AG04449 (cell line): Measurements from ENCODE around the gene APBB1IP.

ENCODE experiments used
- CTCF ChIA-PET: fragments of 350-600 bp; formaldehyde crosslinking; extraction: SDS; loops from one replicate; lab custom pipeline; 2021; ENCODE audit warnings: antibody characterized with exemption; lab: Yijun Ruan, JAX
- POLR2A ChIA-PET: fragments of 400-600, 350-600 bp; formaldehyde crosslinking; extraction: SDS; loops from one replicate; lab custom pipeline; 2020; ENCODE audit warnings: antibody characterized with exemption, inconsistent platforms; lab: Yijun Ruan, JAX
- DNase-seq: peaks from one replicate; pipeline ENCODE4 v3.0.0-alpha.2; 2010; ENCODE audit warnings: low read depth, low spot score
- H3K4me3 ChIP-seq: 2 replicates; pipeline ENCODE4 v1.5.1; 2011; ENCODE audit warnings: low read depth, mild to moderate bottlenecking, control low read depth, low read length
- CTCF ChIP-seq: IDR thresholded peaks from one replicate; pipeline ENCODE4 v1.5.1; 2011; ENCODE audit warnings: mild to moderate bottlenecking, moderate library complexity, low read length, control low read depth, inconsistent platforms; ENCODE audit not compliant: insufficient read depth; ENCODE audit errors: missing control alignments

The APBB1IP gene

DNA sequence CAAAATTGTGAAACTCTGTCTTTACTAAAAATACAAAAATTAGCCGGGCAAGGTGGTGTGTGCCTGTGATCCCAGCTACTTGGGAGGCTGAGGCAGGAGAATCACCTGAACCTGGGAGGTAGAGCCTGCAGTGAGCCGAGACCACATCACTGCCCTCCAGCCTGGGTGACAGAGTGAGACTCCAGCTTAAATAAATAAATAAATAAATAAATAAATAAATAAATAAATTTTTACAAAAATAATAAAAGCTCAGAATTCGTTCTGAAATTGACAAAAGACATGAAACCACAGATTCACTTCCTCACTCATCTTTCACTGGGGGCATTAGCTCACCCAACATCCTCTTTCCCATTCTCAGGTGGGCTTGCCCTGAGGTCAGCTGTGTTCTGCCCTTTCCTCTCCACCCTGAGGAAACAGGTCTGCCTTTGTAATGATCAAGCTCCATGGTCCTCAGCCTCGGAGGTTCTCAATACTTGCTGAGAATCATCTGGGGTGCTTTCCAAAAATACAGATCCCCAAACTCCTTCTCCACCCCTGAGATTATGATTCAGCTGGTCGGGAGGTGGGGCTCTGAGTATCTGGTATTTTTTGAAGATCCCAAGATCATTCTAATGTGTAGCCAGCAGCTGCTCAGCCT is 29.2 kb upstream of the APBB1IP start:
- DNase-seq, result no peak
- no peak for TF ChIP-seq CTCF
- H3K4me3 ChIP-seq, result no peak overlapping the region
- ChIA-PET CTCF (no interaction called here), POLR2A (no interaction called here)

DNA sequence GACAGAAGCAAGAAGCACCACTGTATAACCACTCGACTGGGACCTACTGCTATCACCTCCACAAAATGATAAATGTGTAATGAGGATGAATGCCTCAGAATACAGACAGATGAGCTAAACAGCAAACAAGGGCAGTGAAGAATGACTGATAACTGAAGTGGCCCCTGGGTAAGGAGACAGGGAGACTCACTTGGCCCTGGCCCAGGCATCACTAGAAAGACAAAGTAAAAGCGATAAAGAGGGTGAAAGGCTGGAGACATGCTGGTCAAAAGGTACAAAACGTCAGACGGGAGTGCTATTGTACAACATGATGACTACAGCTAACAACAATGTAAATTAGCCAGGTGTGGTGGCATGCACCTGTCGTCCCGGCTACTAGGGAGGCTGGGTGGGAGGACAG is 27.8 kb upstream of the APBB1IP start:
- no peak overlapping the region for H3K4me3 ChIP-seq
- no peak for DNase-seq
- TF ChIP-seq CTCF, result no peak
- POLR2A ChIA-PET, result no interaction called here
- CTCF ChIA-PET, result no interaction called here

DNA sequence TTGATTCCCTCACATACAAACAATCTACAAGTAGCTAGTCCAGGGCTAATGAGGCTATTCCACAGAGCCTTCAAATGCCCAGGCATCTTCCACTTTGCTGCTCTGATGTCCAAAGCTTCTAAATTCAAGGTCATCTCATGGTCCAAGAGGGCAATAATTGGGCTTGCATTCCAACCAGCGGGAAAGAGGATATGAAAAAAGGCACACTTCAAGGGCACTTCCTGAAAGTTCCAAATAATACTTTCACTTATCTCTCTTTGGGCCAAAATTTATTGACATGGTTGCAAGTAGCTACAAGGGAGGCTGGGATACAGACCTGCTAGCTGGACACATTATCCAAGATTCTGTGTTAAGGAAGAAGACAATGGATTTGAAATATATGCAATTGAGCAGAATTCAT is 25.2 kb upstream of the APBB1IP start:
- POLR2A ChIA-PET, result interaction anchor here (0.5 kb wide), 1 partner anchor 587 kb away, joined by 3 read pairs; no protein-coding TSS in a partner anchor
- CTCF ChIA-PET, result no interaction called here
- H3K4me3 ChIP-seq, result no peak overlapping the region
- no peak for DNase-seq
- no peak for TF ChIP-seq CTCF

- no peak for TF ChIP-seq CTCF
- ChIA-PET POLR2A (no interaction called here), CTCF (no interaction called here)
- no peak for DNase-seq
- H3K4me3 ChIP-seq, result no peak overlapping the region
Observed at GRCh38 chr10:26413375-26413774, 24.8 kb upstream of the APBB1IP start.

DNA sequence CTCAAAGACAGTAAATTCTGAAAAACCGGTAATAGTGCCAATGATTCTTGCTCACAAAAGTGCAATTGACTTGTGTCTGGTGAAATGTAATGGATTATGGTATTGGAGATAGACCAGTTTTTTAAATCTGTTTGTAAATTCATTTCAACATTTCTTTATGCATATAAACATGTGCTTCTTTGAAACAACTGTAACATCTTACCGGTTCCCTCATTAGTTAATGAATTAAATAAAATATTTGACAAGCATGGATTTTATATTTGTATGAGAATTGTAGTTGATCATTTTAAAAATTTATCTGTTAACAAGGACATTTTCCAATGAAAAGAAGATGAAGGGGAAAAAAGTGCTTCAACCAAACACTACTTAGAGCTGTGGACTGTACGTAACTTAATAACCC is 21.0 kb upstream of the APBB1IP start:
- no peak for DNase-seq
- TF ChIP-seq CTCF, result no peak
- CTCF ChIA-PET, result no interaction called here
- POLR2A ChIA-PET, result no interaction called here
- H3K4me3 ChIP-seq, result no peak overlapping the region

GRCh38 chr10:26422977-26423376 is 15.2 kb upstream of the APBB1IP start:
- no peak for DNase-seq
- TF ChIP-seq CTCF, result no peak
- CTCF ChIA-PET, result no interaction called here
- no peak overlapping the region for H3K4me3 ChIP-seq
- POLR2A ChIA-PET, result no interaction called here
